Measurements from ENCODE around the gene FBXO31. TPM values are rescaled to one million over a fixed set of nuclear protein-coding genes. Genes with fewer than 3 reads are reported as not detected.

FBXO31 gene
- total and polyA plus RNA-seq, 2 of the 13 experiments (the other 11 are each of a cell fraction or from before 2014, with no cell fraction given) = 92.4 to 101 TPM

DNA sequence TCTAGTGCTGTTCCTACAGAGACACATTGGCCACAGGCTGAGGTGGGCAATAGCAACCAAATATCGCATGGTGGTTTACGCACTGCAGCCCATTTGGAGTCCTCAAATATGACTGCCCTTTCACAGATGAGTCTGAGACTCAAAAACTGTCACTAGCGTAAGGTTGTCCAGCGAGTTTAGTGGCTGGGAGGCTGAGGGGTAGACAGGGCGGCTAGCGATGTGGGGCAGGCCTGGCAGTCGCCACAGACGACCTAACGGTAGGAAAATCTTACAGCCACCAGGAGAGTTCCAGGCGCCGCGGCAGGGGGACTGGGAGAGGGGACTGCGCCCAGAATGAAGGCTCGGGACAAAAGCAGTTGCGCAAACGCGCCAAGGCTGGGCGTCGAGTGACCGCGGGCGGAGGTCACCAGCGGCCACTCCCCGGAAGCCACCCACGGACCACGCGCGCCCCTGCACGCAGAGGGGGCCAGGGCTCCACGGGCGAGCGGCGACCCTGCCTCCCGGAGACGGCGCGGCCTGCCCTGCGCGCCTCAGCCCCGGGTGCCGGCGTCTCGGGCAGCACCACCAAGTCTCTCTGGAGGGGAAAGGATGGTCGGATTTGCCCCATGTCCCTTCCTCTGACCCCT is 7.9 kb upstream of the FBXO31 start (continued):
- TF ChIP-seq, protein P1, sequence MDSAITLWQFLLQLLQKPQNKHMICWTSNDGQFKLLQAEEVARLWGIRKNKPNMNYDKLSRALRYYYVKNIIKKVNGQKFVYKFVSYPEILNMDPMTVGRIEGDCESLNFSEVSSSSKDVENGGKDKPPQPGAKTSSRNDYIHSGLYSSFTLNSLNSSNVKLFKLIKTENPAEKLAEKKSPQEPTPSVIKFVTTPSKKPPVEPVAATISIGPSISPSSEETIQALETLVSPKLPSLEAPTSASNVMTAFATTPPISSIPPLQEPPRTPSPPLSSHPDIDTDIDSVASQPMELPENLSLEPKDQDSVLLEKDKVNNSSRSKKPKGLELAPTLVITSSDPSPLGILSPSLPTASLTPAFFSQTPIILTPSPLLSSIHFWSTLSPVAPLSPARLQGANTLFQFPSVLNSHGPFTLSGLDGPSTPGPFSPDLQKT (CRISPR knock-in tag; IDR thresholded peaks at IDR 0.05; ENCODE audit: borderline replicate concordance) = no peak
- TF ChIP-seq ZBTB7A (CRISPR knock-in tag; IDR thresholded peaks at IDR 0.05) (no peak; the same call in none of the 2 replicates), KAT8 (CRISPR knock-in tag; IDR thresholded peaks at IDR 0.05) (0 out of 2 replicates have a peak, but pooled peaks have one; percentile 0), HES4 (CRISPR knock-in tag; IDR thresholded peaks at IDR 0.05; ENCODE audit: borderline replicate concordance) (peak; percentile 22; the same call in 1 of the 2 replicates), ZNF766 (CRISPR knock-in tag; IDR thresholded peaks at IDR 0.05; ENCODE audit: borderline replicate concordance) (peak; percentile 15; the same call in 1 of the 2 replicates), ZNF550 (CRISPR knock-in tag; IDR thresholded peaks at IDR 0.05; ENCODE audit: borderline replicate concordance) (no peak), MTA3 (CRISPR knock-in tag; IDR thresholded peaks at IDR 0.05) (no peak), NFATC3 (CRISPR knock-in tag; IDR thresholded peaks at IDR 0.05) (0 out of 2 replicates have a peak, but pooled peaks have one; percentile 7), ZNF274 (CRISPR knock-in tag; IDR thresholded peaks at IDR 0.05) (no peak), RBM22 (optimal IDR thresholded peaks at IDR 0.05; ENCODE audit: low read length) (peak; percentile 58), ZNF644 (CRISPR knock-in tag; IDR thresholded peaks at IDR 0.05; ENCODE audit: low read depth) (no peak), ZNF432 (CRISPR knock-in tag; IDR thresholded peaks at IDR 0.05; ENCODE audit: borderline replicate concordance) (peak; percentile 59; the same call in 1 of the 2 replicates), MEIS2 (CRISPR knock-in tag; IDR thresholded peaks at IDR 0.05) (no peak), EEA1 (CRISPR knock-in tag; IDR thresholded peaks at IDR 0.05; ENCODE audit: borderline replicate concordance) (peak; percentile 16; the same call in 1 of the 2 replicates), KLF6 (CRISPR knock-in tag; IDR thresholded peaks at IDR 0.05) (no peak; the same call in 1 of the 2 replicates), ZNF567 (CRISPR knock-in tag; IDR thresholded peaks at IDR 0.05; ENCODE audit: borderline replicate concordance) (peak; percentile 22; the same call in 1 of the 2 replicates), TOPORS (CRISPR knock-in tag; IDR thresholded peaks at IDR 0.05) (0 out of 2 replicates have a peak, but pooled peaks have one; percentile 24), FLYWCH1 (CRISPR knock-in tag; IDR thresholded peaks at IDR 0.05) (0 out of 2 replicates have a peak, but pooled peaks have one; percentile 35), ZFP1 (CRISPR knock-in tag; IDR thresholded peaks at IDR 0.05) (no peak), ZNF724P (CRISPR knock-in tag; IDR thresholded peaks at IDR 0.05; ENCODE audit: borderline replicate concordance) (no peak), MED1 (CRISPR knock-in tag; IDR thresholded peaks at IDR 0.05) (peak; percentile 9; the same call in 1 of the 2 replicates)
- TF ChIP-seq, protein P2, sequence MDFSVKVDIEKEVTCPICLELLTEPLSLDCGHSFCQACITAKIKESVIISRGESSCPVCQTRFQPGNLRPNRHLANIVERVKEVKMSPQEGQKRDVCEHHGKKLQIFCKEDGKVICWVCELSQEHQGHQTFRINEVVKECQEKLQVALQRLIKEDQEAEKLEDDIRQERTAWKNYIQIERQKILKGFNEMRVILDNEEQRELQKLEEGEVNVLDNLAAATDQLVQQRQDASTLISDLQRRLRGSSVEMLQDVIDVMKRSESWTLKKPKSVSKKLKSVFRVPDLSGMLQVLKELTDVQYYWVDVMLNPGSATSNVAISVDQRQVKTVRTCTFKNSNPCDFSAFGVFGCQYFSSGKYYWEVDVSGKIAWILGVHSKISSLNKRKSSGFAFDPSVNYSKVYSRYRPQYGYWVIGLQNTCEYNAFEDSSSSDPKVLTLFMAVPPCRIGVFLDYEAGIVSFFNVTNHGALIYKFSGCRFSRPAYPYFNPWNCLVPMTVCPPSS (IDR thresholded peaks at IDR 0.05) = no peak
- TF ChIP-seq, protein P3, sequence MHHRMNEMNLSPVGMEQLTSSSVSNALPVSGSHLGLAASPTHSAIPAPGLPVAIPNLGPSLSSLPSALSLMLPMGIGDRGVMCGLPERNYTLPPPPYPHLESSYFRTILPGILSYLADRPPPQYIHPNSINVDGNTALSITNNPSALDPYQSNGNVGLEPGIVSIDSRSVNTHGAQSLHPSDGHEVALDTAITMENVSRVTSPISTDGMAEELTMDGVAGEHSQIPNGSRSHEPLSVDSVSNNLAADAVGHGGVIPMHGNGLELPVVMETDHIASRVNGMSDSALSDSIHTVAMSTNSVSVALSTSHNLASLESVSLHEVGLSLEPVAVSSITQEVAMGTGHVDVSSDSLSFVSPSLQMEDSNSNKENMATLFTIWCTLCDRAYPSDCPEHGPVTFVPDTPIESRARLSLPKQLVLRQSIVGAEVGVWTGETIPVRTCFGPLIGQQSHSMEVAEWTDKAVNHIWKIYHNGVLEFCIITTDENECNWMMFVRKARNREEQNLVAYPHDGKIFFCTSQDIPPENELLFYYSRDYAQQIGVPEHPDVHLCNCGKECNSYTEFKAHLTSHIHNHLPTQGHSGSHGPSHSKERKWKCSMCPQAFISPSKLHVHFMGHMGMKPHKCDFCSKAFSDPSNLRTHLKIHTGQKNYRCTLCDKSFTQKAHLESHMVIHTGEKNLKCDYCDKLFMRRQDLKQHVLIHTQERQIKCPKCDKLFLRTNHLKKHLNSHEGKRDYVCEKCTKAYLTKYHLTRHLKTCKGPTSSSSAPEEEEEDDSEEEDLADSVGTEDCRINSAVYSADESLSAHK (CRISPR knock-in tag; IDR thresholded peaks at IDR 0.05; ENCODE audit: borderline replicate concordance) = 0 out of 2 replicates have a peak, but pooled peaks have one; percentile 2
- TF ChIP-seq, protein P4, sequence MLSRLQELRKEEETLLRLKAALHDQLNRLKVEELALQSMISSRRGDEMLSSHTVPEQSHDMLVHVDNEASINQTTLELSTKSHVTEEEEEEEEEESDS (CRISPR knock-in tag; IDR thresholded peaks at IDR 0.05; ENCODE audit: borderline replicate concordance) = 0 out of 2 replicates have a peak, but pooled peaks have one; percentile 61
- TF ChIP-seq, protein P5, sequence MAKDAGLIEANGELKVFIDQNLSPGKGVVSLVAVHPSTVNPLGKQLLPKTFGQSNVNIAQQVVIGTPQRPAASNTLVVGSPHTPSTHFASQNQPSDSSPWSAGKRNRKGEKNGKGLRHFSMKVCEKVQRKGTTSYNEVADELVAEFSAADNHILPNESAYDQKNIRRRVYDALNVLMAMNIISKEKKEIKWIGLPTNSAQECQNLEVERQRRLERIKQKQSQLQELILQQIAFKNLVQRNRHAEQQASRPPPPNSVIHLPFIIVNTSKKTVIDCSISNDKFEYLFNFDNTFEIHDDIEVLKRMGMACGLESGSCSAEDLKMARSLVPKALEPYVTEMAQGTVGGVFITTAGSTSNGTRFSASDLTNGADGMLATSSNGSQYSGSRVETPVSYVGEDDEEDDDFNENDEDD (CRISPR knock-in tag; IDR thresholded peaks at IDR 0.05; ENCODE audit: borderline replicate concordance) = peak; percentile 72; the same call in 1 of the 2 replicates

Measured in HepG2 (cell line).